Measurements from ENCODE around the gene CDC25B. TPM values are rescaled to one million over a fixed set of nuclear protein-coding genes. Genes with fewer than 3 reads are reported as not detected.

The CDC25B gene
- total RNA-seq, 1 donor from 2014 or later: 76.2 TPM

- peaks cover 7% of the 10 kb centered on the region for H3K4me1 Mint-ChIP-seq (ENCODE audit: low read depth)
- no peak overlapping the region for H3K27ac Mint-ChIP-seq
- H3K36me3 Mint-ChIP-seq (ENCODE audit: low read depth): peaks cover 6% of the 10 kb centered on the region
- H3K27me3 Mint-ChIP-seq (ENCODE audit: insufficient read depth): no peaks in the 10 kb centered on the region
- H3K9me3 Mint-ChIP-seq: no peaks in the 10 kb centered on the region
- intact Hi-C loops (cut with micrococcal nuclease): no loop called here
- H3K4me3 Mint-ChIP-seq: no peak overlapping the region
- DNase-seq (ENCODE audit: low spot score): no peak
These were observed 40.8 kb upstream of the CDC25B start for GRCh38 chr20:3755269-3755668.

GRCh38 chr20:3755814-3756480 is 40.2 kb upstream of the CDC25B start:
- H3K27ac Mint-ChIP-seq: no peak overlapping the region
- no peak for DNase-seq (ENCODE audit: low spot score)
- no peak overlapping the region for H3K4me3 Mint-ChIP-seq
- H3K9me3 Mint-ChIP-seq: no peaks in the 10 kb centered on the region
- H3K27me3 Mint-ChIP-seq (ENCODE audit: insufficient read depth): no peaks in the 10 kb centered on the region
- intact Hi-C loops (cut with micrococcal nuclease): no loop called here
- peaks cover 7% of the 10 kb centered on the region for H3K4me1 Mint-ChIP-seq (ENCODE audit: low read depth)
- H3K36me3 Mint-ChIP-seq (ENCODE audit: low read depth): peaks cover 6% of the 10 kb centered on the region

GRCh38 chr20:3757268-3757667 is 38.8 kb upstream of the CDC25B start:
- intact Hi-C loops (cut with micrococcal nuclease): no loop called here
- H3K9me3 Mint-ChIP-seq: no peaks in the 10 kb centered on the region
- no peak overlapping the region for H3K27ac Mint-ChIP-seq
- H3K4me3 Mint-ChIP-seq: no peak overlapping the region
- peaks cover 5% of the 10 kb centered on the region for H3K4me1 Mint-ChIP-seq (ENCODE audit: low read depth)
- peaks cover 6% of the 10 kb centered on the region for H3K36me3 Mint-ChIP-seq (ENCODE audit: low read depth)
- no peaks in the 10 kb centered on the region for H3K27me3 Mint-ChIP-seq (ENCODE audit: insufficient read depth)
- DNase-seq (ENCODE audit: low spot score): no peak

- H3K4me1 Mint-ChIP-seq (ENCODE audit: low read depth): no peaks in the 10 kb centered on the region
- H3K4me3 Mint-ChIP-seq: no peak overlapping the region
- H3K36me3 Mint-ChIP-seq (ENCODE audit: low read depth): peaks cover 6% of the 10 kb centered on the region
- intact Hi-C loops (cut with micrococcal nuclease): no loop called here
- H3K27me3 Mint-ChIP-seq (ENCODE audit: insufficient read depth): no peaks in the 10 kb centered on the region
- H3K27ac Mint-ChIP-seq: no peak overlapping the region
- no peak for DNase-seq (ENCODE audit: low spot score)
- no peaks in the 10 kb centered on the region for H3K9me3 Mint-ChIP-seq
These were observed 37.5 kb upstream of the CDC25B start for GRCh38 chr20:3758566-3758965.

- no peaks in the 10 kb centered on the region for H3K4me1 Mint-ChIP-seq (ENCODE audit: low read depth)
- no peak for DNase-seq (ENCODE audit: low spot score)
- H3K36me3 Mint-ChIP-seq (ENCODE audit: low read depth): peaks cover 6% of the 10 kb centered on the region
- H3K27ac Mint-ChIP-seq: peak overlapping the region; percentile 36
- H3K27me3 Mint-ChIP-seq (ENCODE audit: insufficient read depth): no peaks in the 10 kb centered on the region
- no peaks in the 10 kb centered on the region for H3K9me3 Mint-ChIP-seq
- no peak overlapping the region for H3K4me3 Mint-ChIP-seq
- intact Hi-C loops (cut with micrococcal nuclease): no loop called here
These were observed 36.7 kb upstream of the CDC25B start for GRCh38 chr20:3759316-3759823.

- intact Hi-C loops (cut with micrococcal nuclease): no loop called here
- no peak overlapping the region for H3K4me3 Mint-ChIP-seq
- H3K4me1 Mint-ChIP-seq (ENCODE audit: low read depth): no peaks in the 10 kb centered on the region
- peaks cover 6% of the 10 kb centered on the region for H3K36me3 Mint-ChIP-seq (ENCODE audit: low read depth)
- H3K27ac Mint-ChIP-seq: no peak overlapping the region
- DNase-seq (ENCODE audit: low spot score): no peak
- H3K27me3 Mint-ChIP-seq (ENCODE audit: insufficient read depth): no peaks in the 10 kb centered on the region
- no peaks in the 10 kb centered on the region for H3K9me3 Mint-ChIP-seq
These were observed 36.2 kb upstream of the CDC25B start for GRCh38 chr20:3759884-3760283.

GRCh38 chr20:3760655-3761348 is 35.3 kb upstream of the CDC25B start:
- Mint-ChIP-seq H3K4me3 (no peak overlapping the region), H3K27me3 (ENCODE audit: insufficient read depth) (no peaks in the 10 kb centered on the region), H3K9me3 (no peaks in the 10 kb centered on the region), H3K4me1 (ENCODE audit: low read depth) (no peaks in the 10 kb centered on the region), H3K27ac (no peak overlapping the region), H3K36me3 (ENCODE audit: low read depth) (peaks cover 6% of the 10 kb centered on the region)
- no peak for DNase-seq (ENCODE audit: low spot score)
- intact Hi-C loops (cut with micrococcal nuclease): no loop called here

GRCh38 chr20:3763671-3764601 is 32.2 kb upstream of the CDC25B start:
- no peak for DNase-seq (ENCODE audit: low spot score)
- H3K36me3 Mint-ChIP-seq (ENCODE audit: low read depth): no peaks in the 10 kb centered on the region
- no peak overlapping the region for H3K27ac Mint-ChIP-seq
- peaks cover 2% of the 10 kb centered on the region for H3K27me3 Mint-ChIP-seq (ENCODE audit: insufficient read depth)
- no peaks in the 10 kb centered on the region for H3K9me3 Mint-ChIP-seq
- peaks cover 17% of the 10 kb centered on the region for H3K4me1 Mint-ChIP-seq (ENCODE audit: low read depth)
- no peak overlapping the region for H3K4me3 Mint-ChIP-seq
- intact Hi-C loops (cut with micrococcal nuclease): no loop called here

GRCh38 chr20:3764659-3765058 is 31.5 kb upstream of the CDC25B start:
- Mint-ChIP-seq H3K27ac (no peak overlapping the region), H3K4me3 (no peak overlapping the region), H3K36me3 (ENCODE audit: low read depth) (no peaks in the 10 kb centered on the region), H3K27me3 (ENCODE audit: insufficient read depth) (peaks cover 2% of the 10 kb centered on the region), H3K4me1 (ENCODE audit: low read depth) (peaks cover 20% of the 10 kb centered on the region), H3K9me3 (no peaks in the 10 kb centered on the region)
- intact Hi-C loops (cut with micrococcal nuclease): loop anchor here (5.0 kb wide), 1 partner anchor 292 kb away; the partner anchor contains the start of gene ATRN
- DNase-seq (ENCODE audit: low spot score): no peak

GRCh38 chr20:3765171-3765882 is 30.8 kb upstream of the CDC25B start:
- Mint-ChIP-seq H3K27me3 (ENCODE audit: insufficient read depth) (peaks cover 2% of the 10 kb centered on the region), H3K27ac (no peak overlapping the region), H3K36me3 (ENCODE audit: low read depth) (no peaks in the 10 kb centered on the region), H3K4me3 (peak overlapping the region; percentile 5), H3K9me3 (no peaks in the 10 kb centered on the region), H3K4me1 (ENCODE audit: low read depth) (peaks cover 20% of the 10 kb centered on the region)
- intact Hi-C loops (cut with micrococcal nuclease): loop anchor here (5.0 kb wide), 1 partner anchor 293 kb away; the partner anchor contains the start of gene ATRN
- DNase-seq (ENCODE audit: low spot score): no peak

GRCh38 chr20:3766422-3767109 is 29.5 kb upstream of the CDC25B start:
- no peak for DNase-seq (ENCODE audit: low spot score)
- Mint-ChIP-seq H3K27ac (no peak overlapping the region), H3K36me3 (ENCODE audit: low read depth) (no peaks in the 10 kb centered on the region), H3K4me3 (peak overlapping the region; percentile 87), H3K9me3 (no peaks in the 10 kb centered on the region), H3K27me3 (ENCODE audit: insufficient read depth) (peaks cover 2% of the 10 kb centered on the region), H3K4me1 (ENCODE audit: low read depth) (peaks cover 20% of the 10 kb centered on the region)
- intact Hi-C loops (cut with micrococcal nuclease): loop anchor here (1.0 to 5.0 kb wide), 6 partner anchors 21 to 562 kb away; partner anchors contain the start of genes AP5S1, ATRN, CDC25B and DDRGK1

- H3K9me3 Mint-ChIP-seq: no peaks in the 10 kb centered on the region
- peaks cover 3% of the 10 kb centered on the region for H3K27me3 Mint-ChIP-seq (ENCODE audit: insufficient read depth)
- H3K4me3 Mint-ChIP-seq: peak overlapping the region; percentile 87
- H3K36me3 Mint-ChIP-seq (ENCODE audit: low read depth): no peaks in the 10 kb centered on the region
- no peak for DNase-seq (ENCODE audit: low spot score)
- H3K4me1 Mint-ChIP-seq (ENCODE audit: low read depth): peaks cover 20% of the 10 kb centered on the region
- H3K27ac Mint-ChIP-seq: no peak overlapping the region
- intact Hi-C loops (cut with micrococcal nuclease): loop anchor here (1.0 to 5.0 kb wide), 6 partner anchors 22 to 563 kb away; partner anchors contain the start of genes AP5S1, ATRN, CDC25B and DDRGK1
These were observed 29.0 kb upstream of the CDC25B start for GRCh38 chr20:3767110-3767426.

Measured in activated T-helper 1 cell treated with anti-CD3 and anti-CD28 coated beads, Interleukin-12 subunit alpha, Interleukin-12 subunit beta, Interleukin-2, Interleukin-4 antibody, amounts not matched to agents 30 ng/mL and 10 ng/mL and 1 ng/mL, durations not matched to agents 14 hours and 24 hours and 36 hours (primary cell).